Cortex of kidney (tissue), 1 donor: Measurements from ENCODE around the gene HES1.
"Not testable (repeated sequence)": the region's sequence is repeated elsewhere in the genome, so short reads cannot be mapped to it uniquely, and the experiment has no call there.

Source experiments
- DNase-seq: peaks from one replicate; lab custom pipeline; 2025; lab: John Stamatoyannopoulos, UW

Gene HES1, protein sequence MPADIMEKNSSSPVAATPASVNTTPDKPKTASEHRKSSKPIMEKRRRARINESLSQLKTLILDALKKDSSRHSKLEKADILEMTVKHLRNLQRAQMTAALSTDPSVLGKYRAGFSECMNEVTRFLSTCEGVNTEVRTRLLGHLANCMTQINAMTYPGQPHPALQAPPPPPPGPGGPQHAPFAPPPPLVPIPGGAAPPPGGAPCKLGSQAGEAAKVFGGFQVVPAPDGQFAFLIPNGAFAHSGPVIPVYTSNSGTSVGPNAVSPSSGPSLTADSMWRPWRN

DNA sequence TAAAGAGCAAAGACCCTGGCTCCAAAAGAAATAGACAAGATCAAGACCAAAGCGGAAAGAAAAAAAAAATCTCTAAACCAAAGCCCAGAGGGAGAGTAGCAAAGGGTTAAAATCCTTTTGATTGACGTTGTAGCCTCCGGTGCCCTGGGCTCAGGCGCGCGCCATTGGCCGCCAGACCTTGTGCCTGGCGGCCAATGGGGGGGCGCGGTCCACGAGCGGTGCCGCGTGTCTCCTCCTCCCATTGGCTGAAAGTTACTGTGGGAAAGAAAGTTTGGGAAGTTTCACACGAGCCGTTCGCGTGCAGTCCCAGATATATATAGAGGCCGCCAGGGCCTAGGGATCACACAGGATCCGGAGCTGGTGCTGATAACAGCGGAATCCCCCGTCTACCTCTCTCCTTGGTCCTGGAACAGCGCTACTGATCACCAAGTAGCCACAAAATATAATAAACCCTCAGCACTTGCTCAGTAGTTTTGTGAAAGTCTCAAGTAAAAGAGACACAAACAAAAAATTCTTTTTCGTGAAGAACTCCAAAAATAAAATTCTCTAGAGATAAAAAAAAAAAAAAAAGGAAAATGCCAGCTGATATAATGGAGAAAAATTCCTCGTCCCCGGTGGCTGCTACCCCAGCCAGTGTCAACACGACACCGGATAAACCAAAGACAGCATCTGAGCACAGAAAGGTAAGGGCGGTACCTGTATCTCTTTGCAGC lies at the start of gene HES1:
Gene HES1 (plus strand): TSS at position 343 of the 713 bp plus-strand sequence. CDS start 233 bp downstream, at position 576.
- no peak for DNase-seq

- DNase-seq = no peak
These were observed 49.4 kb upstream of the HES1 start for GRCh38 chr3:194086388-194087075.

GRCh38 chr3:194087280-194087679 lies 48.7 kb upstream of the HES1 start:
- DNase-seq = no peak

DNA sequence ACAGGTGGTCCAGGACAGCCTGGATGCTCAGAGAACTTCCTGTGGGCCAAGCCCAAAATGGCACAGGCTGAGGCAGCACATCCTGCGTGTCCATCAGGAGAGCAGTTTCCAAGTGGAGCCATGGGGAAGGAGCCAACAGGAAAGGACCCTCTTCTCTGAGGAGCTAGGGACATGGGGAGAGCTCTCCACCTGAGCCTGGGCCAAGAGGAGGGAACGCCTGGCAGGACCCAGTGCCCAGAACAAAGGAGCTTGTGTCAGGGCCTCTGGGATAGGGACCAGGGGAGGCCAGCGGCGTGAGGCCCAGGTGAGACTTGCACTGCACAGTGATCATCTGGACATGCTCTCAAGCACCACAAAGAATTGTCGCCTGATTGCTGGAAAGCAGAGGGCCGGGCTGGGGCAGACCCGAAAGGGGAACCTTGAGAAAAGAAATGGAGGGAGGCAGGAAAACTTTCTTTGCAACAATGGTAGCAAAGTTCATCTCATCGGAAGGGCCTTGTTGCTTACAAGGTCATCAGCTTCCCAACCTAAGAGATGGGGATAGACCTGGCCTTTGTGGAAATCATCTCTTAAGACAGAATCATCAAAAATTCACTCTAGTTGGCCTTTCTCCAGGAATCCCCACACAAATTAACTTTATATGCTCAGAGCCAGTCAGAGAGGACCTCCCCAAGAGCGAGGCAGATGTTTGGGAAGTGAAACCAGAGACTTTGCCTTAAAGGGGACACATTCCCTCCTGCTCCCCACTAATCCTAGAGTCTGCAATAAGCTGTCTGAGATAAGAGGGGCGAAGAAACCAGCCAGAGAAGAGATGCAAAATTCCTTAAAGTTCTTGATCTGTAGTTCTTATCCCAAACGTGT lies 47.7 kb upstream of the HES1 start:
- DNase-seq = no peak

GRCh38 chr3:194089357-194090177 lies 46.4 kb upstream of the HES1 start:
- no peak for DNase-seq

GRCh38 chr3:194090178-194090555 lies 45.8 kb upstream of the HES1 start:
- not testable (repeated sequence) for DNase-seq

- DNase-seq = no peak
These were observed 45.2 kb upstream of the HES1 start for GRCh38 chr3:194090716-194091115.

DNA sequence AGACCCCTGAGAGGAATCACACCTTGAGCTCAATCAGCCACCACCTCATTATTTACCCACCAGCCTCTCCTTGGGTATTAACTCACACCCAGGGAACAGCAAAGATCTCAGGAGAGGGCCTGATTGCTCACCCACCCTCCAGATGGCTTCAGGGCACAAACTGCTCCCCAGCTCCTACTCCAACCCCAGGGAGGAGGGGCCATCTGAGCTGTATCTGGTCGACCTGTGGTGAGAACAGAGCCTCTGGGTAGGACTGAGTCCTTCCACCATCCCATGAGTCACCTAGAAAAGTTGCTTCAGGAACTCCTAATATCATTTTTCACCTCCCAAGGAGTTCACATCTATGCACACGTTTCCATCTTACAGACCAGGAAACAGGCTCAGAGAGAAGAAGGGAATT lies 44.8 kb upstream of the HES1 start:
- DNase-seq = no peak

DNA sequence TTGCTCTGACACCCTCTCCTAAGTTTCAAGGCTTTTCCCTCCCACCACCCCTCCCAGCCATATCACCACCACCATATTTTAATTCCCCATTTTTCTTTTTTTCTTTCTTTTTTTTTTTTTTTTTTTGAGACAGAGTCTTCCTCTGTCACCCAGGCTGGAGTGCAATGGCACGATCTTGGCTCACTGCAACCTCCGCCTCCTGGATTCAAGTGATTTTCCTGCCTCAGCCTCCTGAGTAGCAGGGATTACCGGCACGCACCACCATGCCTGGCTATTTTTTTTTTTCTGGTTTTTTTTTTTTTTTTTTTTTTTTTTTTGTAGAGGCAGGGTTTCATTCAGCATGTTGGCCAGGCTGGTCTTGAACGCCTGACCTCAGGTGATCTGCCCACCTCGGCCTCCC lies 44.1 kb upstream of the HES1 start:
- DNase-seq = not testable (repeated sequence)

DNA sequence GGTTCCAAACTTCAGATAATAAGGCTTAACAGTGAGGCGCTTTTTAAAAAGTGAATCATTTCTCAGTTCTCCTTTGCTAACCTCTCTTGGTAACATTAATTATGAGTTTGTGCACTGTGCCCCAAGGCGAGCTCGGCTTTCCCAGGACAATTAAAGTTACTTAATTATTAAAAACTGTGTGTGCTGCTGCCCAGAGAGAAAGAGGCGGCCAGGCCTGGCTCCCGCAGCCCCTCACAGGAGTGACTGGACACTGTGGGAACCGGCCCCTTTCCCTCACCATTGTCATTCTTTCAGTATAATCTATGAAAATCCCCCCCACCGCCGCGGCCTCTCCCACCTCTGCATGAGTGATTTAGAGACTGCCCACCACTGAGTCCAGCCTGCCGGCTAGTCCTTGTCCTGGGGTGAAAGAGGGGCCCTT lies 43.1 kb upstream of the HES1 start:
- no peak for DNase-seq

DNA sequence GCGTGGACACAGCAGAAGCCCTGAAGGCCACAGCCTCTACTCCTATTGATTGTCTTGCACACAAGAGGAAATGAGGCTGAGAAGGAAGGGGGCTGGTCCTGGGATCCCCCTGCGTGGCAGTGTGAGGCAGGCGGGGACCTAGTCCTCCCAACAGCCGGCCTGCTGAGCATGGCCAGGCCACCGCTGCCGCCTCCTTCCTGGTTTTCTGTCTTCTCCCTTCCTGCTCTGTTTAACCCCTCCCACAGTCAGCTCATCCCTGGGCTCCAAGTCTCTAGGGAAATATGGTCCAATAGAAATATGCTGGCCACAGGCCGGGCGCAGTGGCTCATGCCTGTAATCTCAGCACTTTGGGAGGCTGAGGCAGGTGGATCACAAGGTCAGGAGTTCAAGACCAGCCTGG lies 42.1 kb upstream of the HES1 start:
- DNase-seq = no peak

GRCh38 chr3:194095464-194095863 lies 40.5 kb upstream of the HES1 start:
- DNase-seq = no peak

DNA sequence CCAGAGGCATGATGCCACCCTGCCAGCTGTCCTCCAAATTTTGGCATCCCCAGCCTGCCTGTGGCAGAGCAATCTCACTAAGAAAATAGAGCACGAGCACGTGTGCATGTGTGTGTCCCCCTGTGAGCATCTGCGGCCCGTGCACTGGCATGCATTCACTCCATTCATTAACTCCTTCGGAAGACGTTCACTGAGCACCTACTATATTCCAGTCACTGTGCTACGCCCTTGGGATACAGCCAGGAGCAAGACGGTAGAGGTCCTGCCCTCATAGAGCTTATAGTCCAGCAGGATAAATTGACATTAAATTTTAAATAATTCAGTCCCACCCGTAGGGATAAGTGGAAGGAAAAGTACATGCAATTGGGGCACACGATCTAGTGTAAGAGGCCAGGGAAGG lies 40.0 kb upstream of the HES1 start:
- DNase-seq = no peak

DNA sequence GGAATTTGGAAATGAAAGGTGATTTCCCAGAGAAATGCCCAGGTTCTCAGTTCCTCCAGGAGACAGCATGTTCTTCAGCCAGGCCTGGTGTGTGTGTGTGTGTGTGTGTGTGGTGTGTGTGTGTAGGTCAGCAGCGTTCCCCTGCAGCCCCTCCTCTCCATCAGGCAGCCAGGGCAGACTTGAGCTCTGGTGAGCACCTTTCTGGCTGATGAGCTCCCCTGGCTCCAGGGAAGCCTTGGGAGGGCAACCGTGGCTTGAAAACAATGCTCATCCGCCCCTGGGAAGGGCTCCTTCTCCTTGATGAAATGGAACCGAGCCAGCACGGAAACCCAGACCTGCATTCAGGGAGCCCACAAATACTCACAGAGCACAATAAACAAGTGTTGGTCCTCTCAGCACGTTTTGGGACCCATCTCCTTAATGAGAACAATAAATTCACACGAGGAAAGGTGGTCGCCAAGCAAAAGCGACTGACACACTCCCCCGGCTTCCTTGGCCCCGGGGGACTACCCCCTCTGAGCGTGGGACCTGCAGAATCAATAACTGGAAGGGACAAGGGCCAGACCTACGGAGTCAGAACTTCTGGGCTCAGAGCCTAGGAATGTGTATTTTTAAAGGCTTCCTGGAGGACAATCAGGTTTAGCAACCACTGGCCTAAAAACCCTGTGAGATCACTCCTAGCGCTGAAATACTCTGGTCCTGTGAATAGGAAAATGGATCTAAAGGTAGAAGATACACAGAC lies 38.6 kb upstream of the HES1 start:
- no peak for DNase-seq

- DNase-seq = no peak
These were observed 37.7 kb upstream of the HES1 start for GRCh38 chr3:194098081-194098842.

DNA sequence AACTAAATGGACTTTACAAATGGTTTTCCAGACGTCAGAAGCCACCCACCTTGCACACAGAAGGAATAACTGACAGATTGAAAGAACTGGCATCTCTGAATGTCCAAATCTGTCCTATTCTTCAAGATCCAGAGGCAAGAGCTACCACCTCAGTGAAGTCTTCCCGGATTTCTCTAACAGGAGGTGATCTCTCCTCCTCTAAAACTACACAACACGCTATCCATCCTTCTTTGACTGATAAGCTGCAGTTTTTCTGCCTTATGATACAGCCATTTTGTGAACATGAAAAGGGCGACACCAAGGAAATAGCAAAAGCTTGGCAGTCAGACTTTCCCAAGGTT lies 37.1 kb upstream of the HES1 start:
- no peak for DNase-seq

GRCh38 chr3:194099215-194099614 lies 36.7 kb upstream of the HES1 start:
- DNase-seq = no peak

DNA sequence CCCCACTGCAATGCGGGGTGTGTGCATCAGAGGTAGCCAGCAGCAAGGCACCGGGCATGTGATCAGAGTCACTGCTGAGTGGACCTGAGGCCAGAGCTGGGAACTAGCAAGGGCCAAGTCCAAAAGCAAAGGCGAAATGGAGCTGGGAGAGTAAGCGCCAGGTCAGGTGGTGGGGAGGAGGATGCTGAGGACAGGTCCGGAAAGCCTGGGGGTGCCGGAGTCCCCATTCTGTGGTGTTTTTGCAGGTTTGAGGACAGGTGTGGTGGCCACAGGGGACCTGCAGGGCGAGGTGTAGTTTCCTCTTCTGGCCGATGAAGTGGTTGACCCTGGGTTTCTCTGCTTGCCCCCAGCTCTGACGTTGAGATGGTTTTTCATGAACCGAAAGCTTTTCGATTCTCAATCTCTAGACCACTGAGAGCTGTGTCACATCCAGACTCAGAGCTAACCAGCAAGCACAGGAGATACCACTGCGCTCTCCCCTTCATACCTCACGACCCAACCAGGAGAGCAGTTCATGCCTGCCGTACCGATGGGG lies 35.0 kb upstream of the HES1 start:
- no peak for DNase-seq

DNA sequence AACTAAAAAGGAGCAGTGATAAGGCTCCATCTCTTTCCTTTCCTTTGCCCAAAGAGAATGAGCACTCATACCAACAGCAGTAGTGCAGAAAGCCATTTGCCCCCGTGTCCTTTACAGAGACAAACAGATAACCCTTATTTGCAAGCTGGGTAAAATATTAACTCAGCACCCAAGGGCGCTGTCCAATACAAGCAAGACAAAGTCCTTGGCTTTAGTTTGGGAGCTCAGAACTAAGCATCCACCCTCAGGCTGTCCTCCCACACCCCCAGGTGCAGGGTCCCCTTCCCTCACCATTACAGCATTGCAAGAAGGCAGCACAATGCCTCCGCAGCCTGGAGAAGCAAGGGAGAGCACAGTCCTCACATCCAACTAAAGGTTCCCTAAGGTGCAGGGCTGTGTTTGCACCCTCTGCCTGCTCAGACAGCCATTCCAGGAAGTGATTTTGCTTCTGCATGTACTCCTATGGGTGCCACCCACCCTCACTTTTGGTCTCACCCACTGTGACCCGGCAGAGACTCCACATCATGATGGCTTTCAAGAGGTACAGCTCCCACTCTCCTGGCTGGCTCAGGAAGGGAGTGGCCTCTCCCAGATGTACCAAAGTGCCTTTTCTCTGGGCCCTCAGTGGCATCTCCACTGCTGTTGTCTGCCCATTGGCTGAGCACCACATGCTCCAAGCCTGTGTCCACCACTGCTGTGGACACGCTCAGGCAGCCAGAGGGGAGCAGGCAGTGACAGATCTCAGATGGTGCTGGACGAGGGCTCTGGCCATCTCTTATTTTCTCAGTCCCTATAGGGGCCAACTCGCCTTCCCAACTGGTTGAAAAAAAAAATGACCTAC lies 34.1 kb upstream of the HES1 start:
- no peak for DNase-seq
